DOHH2 (cell line): ENCODE results near the gene COL23A1.

Source experiments
- H3F3A ChIP-seq: fragments of 200-600 bp; sonication (generic), shearing (Covaris generic); 2 replicates; pipeline ENCODE4 v1.6.0; 2016; ENCODE audit warnings: antibody characterized with exemption, mild to moderate bottlenecking; ENCODE audit not compliant: control insufficient read depth, insufficient read depth
- H3K27ac ChIP-seq: fragments of 200-600 bp; sonication (generic); 2 replicates; pipeline ENCODE4 v1.5.1; 2014; ENCODE audit warnings: low read depth, mild to moderate bottlenecking, low read length, moderate library complexity
- H3K27me3 ChIP-seq: fragments of 200-600 bp; sonication (generic); 2 replicates; pipeline ENCODE4 v1.6.1; 2014; ENCODE audit warnings: mild to moderate bottlenecking, low read length, mixed read lengths; ENCODE audit not compliant: control insufficient read depth
- H3K36me3 ChIP-seq: fragments of 200-600 bp; sonication (generic); 2 replicates; pipeline ENCODE4 v1.6.1; 2014; ENCODE audit warnings: mild to moderate bottlenecking, low read length, moderate library complexity, mixed read lengths; ENCODE audit not compliant: control insufficient read depth
- H3K4me1 ChIP-seq: fragments of 200-600 bp; sonication (generic); 2 replicates; pipeline ENCODE4 v1.6.1; 2014; ENCODE audit warnings: mild to moderate bottlenecking, low read length, mixed read lengths; ENCODE audit not compliant: control insufficient read depth
- H3K4me2 ChIP-seq: fragments of 200-600 bp; sonication (generic); 2 replicates; pipeline ENCODE4 v1.6.0; 2014; ENCODE audit warnings: mild to moderate bottlenecking, low read length, moderate library complexity
- H3K4me3 ChIP-seq: fragments of 200-600 bp; sonication (generic); 2 replicates; pipeline ENCODE4 v1.5.1; 2014; ENCODE audit warnings: mild to moderate bottlenecking, low read length, mixed read lengths
- H3K79me2 ChIP-seq: fragments of 200-600 bp; sonication (generic); 2 replicates; pipeline ENCODE4 v1.6.1; 2014; ENCODE audit warnings: mild to moderate bottlenecking, low read length, mixed read lengths; ENCODE audit not compliant: control insufficient read depth
- H3K9me2 ChIP-seq: fragments of 200-600 bp; sonication (generic); replicated peaks from 2 replicates; pipeline ENCODE4 v1.6.1; 2014; ENCODE audit warnings: mild to moderate bottlenecking, low read length, mixed read lengths; ENCODE audit not compliant: control insufficient read depth
- H3K9me3 ChIP-seq: fragments of 200-600 bp; sonication (generic); 2 replicates; pipeline ENCODE4 v1.6.1; 2014; ENCODE audit warnings: antibody characterized with exemption, low read length, mixed read lengths; ENCODE audit not compliant: control insufficient read depth, insufficient read depth
- H4K20me1 ChIP-seq: fragments of 200-600 bp; sonication (generic); 2 replicates; pipeline ENCODE4 v1.6.0; 2014; ENCODE audit warnings: low read depth, mild to moderate bottlenecking, antibody characterized with exemption, low read length, moderate library complexity; ENCODE audit not compliant: control insufficient read depth, insufficient read depth
- EZH2phosphoT487 ChIP-seq: fragments of 200-600 bp; sonication (generic); IDR thresholded peaks from 2 replicates; pipeline ENCODE4 v1.6.1; 2017; ENCODE audit warnings: borderline replicate concordance, mild to moderate bottlenecking, antibody characterized with exemption, low read length, moderate library complexity, mixed read lengths
- TF ChIP-seq, protein P1 (sequence below): fragments of 200-600 bp; sonication (generic); IDR thresholded peaks from one replicate; pipeline ENCODE4 v1.5.1; 2014; ENCODE audit warnings: antibody characterized with exemption, mild to moderate bottlenecking, low read depth, low read length; ENCODE audit not compliant: poor library complexity, severe bottlenecking

COL23A1 gene

DNA sequence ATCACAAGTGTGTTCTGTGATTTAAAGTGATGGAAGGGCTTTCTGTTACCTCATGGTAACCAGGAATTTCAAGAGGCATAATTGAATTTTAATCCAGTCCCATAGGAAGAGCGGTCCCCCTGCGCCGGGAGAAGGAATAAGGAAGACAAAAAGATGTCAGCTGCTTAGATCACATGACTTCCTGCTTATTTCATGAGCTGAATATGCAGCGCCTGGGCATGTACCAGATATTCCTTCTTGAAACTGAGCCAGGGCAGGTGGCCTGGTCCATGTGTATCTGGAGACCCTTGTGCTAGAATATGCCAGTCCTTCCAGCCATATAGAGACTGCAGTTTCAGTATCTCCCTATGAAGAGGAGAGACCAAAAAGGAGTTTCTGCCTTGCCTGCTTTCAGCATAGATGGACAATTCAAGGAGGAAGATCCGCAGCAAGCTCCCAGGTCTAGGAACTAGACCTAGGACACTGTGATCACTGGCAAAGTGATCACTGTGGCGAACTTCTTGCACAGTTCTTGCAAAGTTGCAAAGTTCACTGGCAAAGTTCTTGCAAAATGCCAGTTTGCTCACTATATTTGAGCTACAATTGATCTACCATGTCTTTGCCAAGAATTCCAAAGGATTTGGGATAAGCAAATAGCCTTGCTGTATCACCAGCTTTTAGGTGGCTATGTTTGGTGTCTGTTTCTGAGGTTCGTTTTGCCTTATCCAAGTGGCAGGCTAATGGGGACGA lies 254.7 kb downstream of the COL23A1 start:
- peaks cover 12% of the 10 kb centered on the region for H3K4me1 ChIP-seq
- H3K4me3 ChIP-seq = no peak overlapping the region
- no peaks in the 10 kb centered on the region for H3K36me3 ChIP-seq
- no peaks in the 10 kb centered on the region for H3K9me2 ChIP-seq
- H3K9me3 ChIP-seq = no peaks in the 10 kb centered on the region
- H3F3A ChIP-seq = no peaks in the 10 kb centered on the region
- no peaks in the 10 kb centered on the region for H3K27me3 ChIP-seq
- H3K27ac ChIP-seq = no peak overlapping the region
- H4K20me1 ChIP-seq = no peaks in the 10 kb centered on the region
- H3K79me2 ChIP-seq = no peaks in the 10 kb centered on the region
- no peak overlapping the region for H3K4me2 ChIP-seq
- TF ChIP-seq, protein P1, sequence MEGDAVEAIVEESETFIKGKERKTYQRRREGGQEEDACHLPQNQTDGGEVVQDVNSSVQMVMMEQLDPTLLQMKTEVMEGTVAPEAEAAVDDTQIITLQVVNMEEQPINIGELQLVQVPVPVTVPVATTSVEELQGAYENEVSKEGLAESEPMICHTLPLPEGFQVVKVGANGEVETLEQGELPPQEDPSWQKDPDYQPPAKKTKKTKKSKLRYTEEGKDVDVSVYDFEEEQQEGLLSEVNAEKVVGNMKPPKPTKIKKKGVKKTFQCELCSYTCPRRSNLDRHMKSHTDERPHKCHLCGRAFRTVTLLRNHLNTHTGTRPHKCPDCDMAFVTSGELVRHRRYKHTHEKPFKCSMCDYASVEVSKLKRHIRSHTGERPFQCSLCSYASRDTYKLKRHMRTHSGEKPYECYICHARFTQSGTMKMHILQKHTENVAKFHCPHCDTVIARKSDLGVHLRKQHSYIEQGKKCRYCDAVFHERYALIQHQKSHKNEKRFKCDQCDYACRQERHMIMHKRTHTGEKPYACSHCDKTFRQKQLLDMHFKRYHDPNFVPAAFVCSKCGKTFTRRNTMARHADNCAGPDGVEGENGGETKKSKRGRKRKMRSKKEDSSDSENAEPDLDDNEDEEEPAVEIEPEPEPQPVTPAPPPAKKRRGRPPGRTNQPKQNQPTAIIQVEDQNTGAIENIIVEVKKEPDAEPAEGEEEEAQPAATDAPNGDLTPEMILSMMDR = no peak
- no peak for TF ChIP-seq EZH2phosphoT487

DNA sequence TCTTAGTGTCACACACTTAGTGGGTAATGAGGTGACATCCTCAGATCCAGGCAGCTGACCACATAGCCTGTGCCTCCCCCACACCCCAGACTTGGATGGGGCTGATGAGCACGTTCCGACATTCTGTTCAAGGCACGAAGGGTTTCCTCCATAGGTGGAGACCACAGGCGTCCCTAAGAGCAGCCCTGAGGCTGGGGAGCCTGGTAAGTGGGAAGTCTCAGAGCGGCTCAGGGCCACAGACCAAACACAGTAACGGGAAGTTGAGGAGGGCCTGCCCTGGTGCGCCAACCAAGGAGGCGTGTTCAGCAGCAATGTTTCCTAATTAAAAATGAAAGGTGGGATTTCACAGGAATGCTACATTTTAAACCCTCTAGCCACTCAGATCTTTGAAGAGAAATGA lies 255.3 kb downstream of the COL23A1 start:
- no peaks in the 10 kb centered on the region for H3K79me2 ChIP-seq
- no peaks in the 10 kb centered on the region for H4K20me1 ChIP-seq
- H3K27me3 ChIP-seq = no peaks in the 10 kb centered on the region
- no peak overlapping the region for H3K4me3 ChIP-seq
- H3K4me1 ChIP-seq = peaks cover 16% of the 10 kb centered on the region
- H3K4me2 ChIP-seq = no peak overlapping the region
- no peaks in the 10 kb centered on the region for H3K9me3 ChIP-seq
- H3K9me2 ChIP-seq = no peaks in the 10 kb centered on the region
- no peak for TF ChIP-seq EZH2phosphoT487
- TF ChIP-seq, protein P1 = no peak
- H3F3A ChIP-seq = no peaks in the 10 kb centered on the region
- H3K36me3 ChIP-seq = no peaks in the 10 kb centered on the region
- no peak overlapping the region for H3K27ac ChIP-seq

DNA sequence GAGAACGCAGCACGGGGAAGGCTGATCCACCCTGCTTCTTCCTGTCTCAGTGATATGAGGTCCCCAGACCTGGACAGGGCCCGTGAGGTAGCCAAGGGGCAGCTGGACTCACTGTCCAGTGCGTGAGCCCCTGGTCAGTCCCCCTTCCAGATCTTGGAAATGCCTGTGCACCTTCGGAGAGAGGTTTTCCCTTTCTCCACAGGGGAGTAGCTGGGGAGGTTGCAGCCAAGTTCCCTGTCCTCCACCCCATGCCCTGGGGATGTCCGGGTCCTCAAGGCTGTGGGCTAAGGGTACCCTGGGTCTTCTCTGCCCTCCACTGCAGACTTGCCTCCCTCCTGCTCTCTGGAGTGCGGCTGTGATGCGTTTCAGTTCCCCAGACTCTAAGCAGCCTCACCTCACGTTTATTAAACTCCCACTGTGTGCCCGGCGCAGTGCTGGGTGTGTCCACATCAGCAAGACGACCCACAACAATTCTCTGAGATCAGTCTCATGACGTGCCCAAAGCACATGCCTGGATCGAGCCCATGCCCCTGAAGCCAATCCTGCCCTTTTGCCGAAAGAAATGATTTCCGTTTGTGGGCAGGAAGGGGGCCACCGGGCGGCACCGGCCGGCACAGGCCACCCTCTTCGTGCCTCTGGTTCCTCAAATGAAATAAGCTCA lies 256.2 kb downstream of the COL23A1 start:
- Histone ChIP-seq H3K9me3 (no peaks in the 10 kb centered on the region), H3K4me1 (peaks cover 16% of the 10 kb centered on the region), H3K36me3 (no peaks in the 10 kb centered on the region), H3K27me3 (no peaks in the 10 kb centered on the region), H3K27ac (no peak overlapping the region), H3K4me3 (no peak overlapping the region), H3K79me2 (no peaks in the 10 kb centered on the region), H3K4me2 (no peak overlapping the region), H3F3A (no peaks in the 10 kb centered on the region), H4K20me1 (no peaks in the 10 kb centered on the region), H3K9me2 (no peaks in the 10 kb centered on the region)
- TF ChIP-seq, protein P1 = no peak
- no peak for TF ChIP-seq EZH2phosphoT487
